ENCODE measurements around the gene INPP4A. TPM values are rescaled to one million over a fixed set of nuclear protein-coding genes. Genes with fewer than 3 reads are reported as not detected.

Gene INPP4A
- total and polyA plus RNA-seq, 9 of the 15 experiments (the other 6 are each of a cell fraction or from before 2014, with no cell fraction given), result 1.8 to 15.7 (median 8.3) TPM

DNA sequence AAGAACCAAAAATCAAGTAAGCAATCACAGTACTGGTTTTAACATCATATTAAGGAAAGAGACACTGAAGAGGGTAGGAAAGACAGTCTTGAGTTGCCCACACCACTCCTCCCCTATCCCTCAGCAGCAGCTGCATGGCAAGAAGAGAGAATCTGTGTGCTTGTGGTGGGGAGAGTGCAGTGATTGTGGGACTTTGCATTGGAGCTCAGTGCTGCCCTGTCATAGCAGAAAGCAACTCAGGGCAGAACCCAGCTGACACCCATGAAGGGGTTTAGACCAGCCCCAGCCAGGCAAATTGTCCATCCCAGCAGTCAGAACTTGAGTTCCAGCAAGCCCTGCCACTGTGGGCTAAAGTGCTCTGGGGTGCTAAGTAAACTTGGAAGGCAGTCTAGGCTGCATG lies 40.8 kb upstream of the INPP4A start:
- Histone ChIP-seq H3K27me3 (ENCODE audit: control insufficient read depth in 2 of 2, insufficient read depth in 2 of 2, low read length in 2 of 2) (no peaks in the 10 kb centered on the region; a peak in 1 of 5 replicates), H3K9ac (ENCODE audit: insufficient read depth in 1 of 2, low read depth in 2 of 2, low read length in 2 of 2) (no peak overlapping the region), H3K36me3 (ENCODE audit: control insufficient read depth, insufficient read depth, low read length) (no peaks in the 10 kb centered on the region), H3K27ac (ENCODE audit: extremely low read depth, low read depth, low read length) (no peak overlapping the region), H3K9me1 (ENCODE audit: control insufficient read depth, insufficient read depth, low read length) (no peaks in the 10 kb centered on the region), H3K4me2 (ENCODE audit: insufficient read depth, low read length) (no peak overlapping the region), H3K9me3 (replicated peaks; ENCODE audit: control insufficient read depth, insufficient read depth, low read depth, low read length) (no peaks in the 10 kb centered on the region), H3K79me2 (ENCODE audit: control insufficient read depth, insufficient read depth, low read length) (no peaks in the 10 kb centered on the region), H4K20me1 (replicated peaks; ENCODE audit: control insufficient read depth, insufficient read depth, low read length) (no peaks in the 10 kb centered on the region), H3K4me3 (no peak overlapping the region), H2AFZ (ENCODE audit: low read depth, low read length) (no peak overlapping the region), H3K4me1 (replicated peaks in 1 of 2; ENCODE audit: control insufficient read depth in 2 of 2, insufficient read depth in 2 of 2, low read length in 2 of 2) (no peaks in the 10 kb centered on the region)
- CTCF ChIA-PET (ENCODE audit: low intra/inter-chr PET ratio), result no interaction called here
- intact Hi-C loops (cut with micrococcal nuclease) (no loop called here), in situ Hi-C loops (cut with MboI) (loop anchor here (25.0 kb wide), 1 partner anchor 433 kb away; no protein-coding TSS in a partner anchor)
- BruUV-seq (replicated peaks), result no TSS peak
- ATAC-seq (no peak), DNase-seq (ENCODE audit: extremely low read depth in 1 of 4, low spot score in 3 of 4) (no peak), FAIRE-seq (no peak)
- POLR2A ChIA-PET, result no interaction called here
- TF ChIP-seq BRD9 (IDR thresholded peaks at IDR 0.05; ENCODE audit: low read depth, partially characterized antibody), result no peak
- TF ChIP-seq RBFOX2 (IDR thresholded peaks at IDR 0.05; ENCODE audit: low read depth, low read length), result no peak
- no peak for TF ChIP-seq ZNF561 (CRISPR knock-in tag; conservative IDR thresholded peaks at IDR 0.05)
- TF ChIP-seq HMGXB4 (CRISPR knock-in tag; IDR thresholded peaks at IDR 0.05), result no peak
- no peak for TF ChIP-seq EWSR1 (IDR thresholded peaks at IDR 0.05; ENCODE audit: borderline replicate concordance, low read depth, partially characterized antibody)
- no peak for TF ChIP-seq TSC22D4 (tag; IDR thresholded peaks at IDR 0.05)
- TF ChIP-seq E2F3 (CRISPR knock-in tag; IDR thresholded peaks at IDR 0.05), result no peak
- no peak for TF ChIP-seq ZNF263 (CRISPR knock-in tag; IDR thresholded peaks at IDR 0.05; ENCODE audit: borderline replicate concordance)
- no peak for TF ChIP-seq CC2D1A (IDR thresholded peaks at IDR 0.05)
- TF ChIP-seq GABPB2 (CRISPR knock-in tag; conservative IDR thresholded peaks at IDR 0.05), result no peak
